NCI-H2107 (cell line): Measurements from ENCODE around the gene EFEMP2.

ENCODE experiments used
- DNase-seq: peaks from one replicate; lab custom pipeline; 2025; lab: John Stamatoyannopoulos, UW

Gene EFEMP2

DNA sequence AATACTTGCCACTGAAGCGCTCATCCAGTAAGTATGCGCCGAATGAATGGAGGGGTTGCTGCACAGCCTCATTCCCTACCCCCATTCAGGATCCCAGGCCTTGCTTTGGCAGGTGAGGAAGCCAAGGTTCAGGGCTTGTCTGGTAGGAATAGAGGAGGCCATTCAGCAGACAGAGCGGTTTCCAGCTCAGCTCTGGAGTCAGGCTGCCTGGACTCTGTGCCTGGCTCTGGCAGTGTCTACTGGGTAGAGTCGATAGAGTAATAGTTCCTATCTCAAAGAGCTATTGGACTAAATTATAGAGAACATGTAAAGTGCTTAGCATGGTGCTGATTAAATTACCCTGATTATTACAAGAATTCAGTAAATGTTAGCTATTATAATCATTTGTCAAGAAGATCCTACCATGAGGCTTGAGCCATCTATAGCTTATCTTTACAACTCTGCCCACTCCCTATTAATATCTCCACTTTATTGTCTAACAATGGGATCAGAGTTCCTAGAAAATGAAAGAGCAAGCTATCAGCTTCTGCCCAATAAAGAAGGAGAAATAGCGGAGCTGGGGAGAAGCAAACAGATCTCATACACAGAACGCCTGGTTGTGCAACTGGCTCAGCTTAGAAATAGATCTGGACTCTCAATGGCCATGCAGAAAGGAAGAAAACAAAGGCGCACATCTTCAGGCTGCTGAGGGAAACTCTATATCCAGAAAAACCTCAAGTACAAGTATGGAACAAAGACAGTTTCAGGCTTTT is 45.4 kb downstream of the EFEMP2 start:
- no peak for DNase-seq

DNA sequence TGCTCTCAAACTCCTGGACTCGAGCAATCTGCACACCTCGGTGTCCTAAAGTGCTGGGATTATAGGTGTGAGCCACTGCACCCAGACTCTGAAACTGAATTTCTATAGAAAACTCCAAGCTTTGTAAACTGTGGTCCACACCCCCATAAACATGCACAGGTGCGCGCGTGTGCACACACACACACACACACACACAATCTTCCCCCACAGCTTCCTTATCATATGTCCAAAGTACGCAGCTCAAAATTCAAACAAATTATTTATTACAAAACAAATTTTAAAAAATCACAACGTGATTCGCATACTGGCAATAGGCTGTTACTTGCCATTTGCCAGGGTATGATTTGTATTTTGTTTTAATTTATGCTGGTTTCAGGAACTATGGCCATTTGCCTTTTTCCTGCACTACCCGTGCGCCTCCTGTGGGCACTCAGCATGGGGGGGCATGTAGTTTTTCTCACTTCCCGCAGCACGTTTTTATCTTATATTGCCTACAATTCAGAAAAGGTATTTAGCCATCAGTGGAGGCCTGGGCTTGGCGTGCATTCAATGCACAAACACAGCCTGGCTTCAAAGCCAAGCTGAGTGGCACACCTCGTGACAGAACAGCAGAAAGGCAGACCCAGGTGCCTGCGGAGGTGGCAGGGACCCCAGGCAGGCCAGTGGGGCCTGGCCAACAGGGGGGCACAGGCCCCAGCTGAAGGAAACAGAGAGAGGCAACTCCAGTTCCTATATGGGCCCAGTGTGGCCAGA is 49.6 kb downstream of the EFEMP2 start:
- DNase-seq: no peak

DNA sequence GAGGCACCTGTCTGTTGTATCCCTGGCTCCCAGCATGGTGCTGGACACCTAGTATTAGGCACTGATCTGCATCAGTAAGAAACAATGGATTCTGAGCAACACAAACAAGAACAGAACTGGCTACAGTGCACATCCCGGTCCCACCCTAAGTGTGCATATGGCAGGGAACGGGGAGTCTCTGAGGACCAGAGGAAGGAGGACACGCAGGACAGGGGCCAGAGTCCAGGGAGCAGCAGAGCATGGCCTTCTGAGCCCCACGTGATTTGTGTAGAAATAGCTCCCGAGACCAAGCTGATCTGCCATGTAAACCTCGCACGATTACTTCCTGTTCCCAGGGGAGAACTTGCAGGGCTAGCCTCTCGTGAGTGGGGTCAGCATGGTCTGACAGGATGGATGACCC is 51.5 kb downstream of the EFEMP2 start:
- DNase-seq: no peak

DNA sequence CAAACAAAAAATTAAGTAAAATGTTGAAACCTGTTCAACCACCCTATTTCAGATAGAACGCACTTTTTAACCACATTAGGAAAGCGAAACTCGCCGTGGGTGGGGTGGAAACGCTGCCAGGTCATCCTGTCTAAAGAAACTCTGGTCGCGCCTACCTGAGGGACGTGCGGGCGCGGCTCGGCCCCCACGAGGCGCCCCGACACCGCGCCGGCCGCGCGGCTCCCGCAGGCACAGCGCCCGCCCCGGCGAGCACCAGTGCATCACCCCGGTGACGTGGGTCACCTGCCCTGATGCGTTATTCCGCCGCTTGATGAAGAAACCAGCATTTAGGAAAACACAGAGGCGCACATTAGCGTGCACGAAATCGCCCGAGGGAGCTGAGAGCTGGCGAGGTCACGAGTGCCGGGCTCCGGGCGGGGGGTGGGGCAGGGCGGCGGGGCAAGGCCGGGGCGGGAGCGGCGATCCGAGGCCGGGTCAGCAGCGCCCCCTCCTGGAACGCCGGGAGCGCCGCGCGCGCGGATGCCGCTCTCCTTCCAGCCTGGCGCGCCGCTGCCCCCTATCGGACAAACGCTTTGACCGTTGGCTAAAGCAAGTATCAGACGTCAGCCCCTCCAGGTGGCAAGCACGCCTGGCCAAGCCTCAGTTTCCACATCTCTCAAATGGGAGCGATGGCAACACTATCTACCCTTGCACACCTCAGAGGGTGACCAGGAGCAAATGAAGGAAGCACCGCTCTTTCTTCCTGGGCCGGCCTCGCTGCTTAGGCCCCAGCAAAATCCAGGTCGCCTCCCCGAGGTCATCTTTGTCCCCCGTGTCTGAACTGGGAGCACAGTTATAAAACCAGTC is 54.5 kb downstream of the EFEMP2 start:
- DNase-seq: peak; percentile 72

DNA sequence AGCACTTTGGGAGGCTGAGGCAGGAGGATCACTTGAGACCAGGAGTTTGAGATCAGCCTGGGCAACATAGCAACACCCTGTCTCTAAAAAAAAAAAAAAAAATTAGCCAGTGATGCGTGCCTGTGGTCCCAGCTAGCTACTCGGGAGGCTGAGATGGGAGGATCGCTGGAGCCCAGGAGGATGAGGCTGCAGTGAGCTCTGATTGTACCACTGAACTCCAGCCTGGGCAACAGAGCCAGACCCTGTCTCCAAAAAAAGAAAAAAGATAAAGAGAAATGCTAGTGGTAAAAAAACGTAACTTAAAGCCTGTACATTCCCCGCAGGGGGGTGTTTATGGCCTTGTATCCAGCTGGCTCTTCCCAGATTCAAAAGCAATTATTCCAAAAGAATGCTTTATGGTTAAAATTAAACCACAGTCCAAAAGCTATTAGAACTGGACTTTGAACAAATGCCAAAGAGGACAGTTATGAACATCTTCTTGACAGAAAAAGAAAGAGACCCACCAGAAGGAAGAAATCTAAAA is 55.2 kb downstream of the EFEMP2 start:
- DNase-seq: no peak

DNA sequence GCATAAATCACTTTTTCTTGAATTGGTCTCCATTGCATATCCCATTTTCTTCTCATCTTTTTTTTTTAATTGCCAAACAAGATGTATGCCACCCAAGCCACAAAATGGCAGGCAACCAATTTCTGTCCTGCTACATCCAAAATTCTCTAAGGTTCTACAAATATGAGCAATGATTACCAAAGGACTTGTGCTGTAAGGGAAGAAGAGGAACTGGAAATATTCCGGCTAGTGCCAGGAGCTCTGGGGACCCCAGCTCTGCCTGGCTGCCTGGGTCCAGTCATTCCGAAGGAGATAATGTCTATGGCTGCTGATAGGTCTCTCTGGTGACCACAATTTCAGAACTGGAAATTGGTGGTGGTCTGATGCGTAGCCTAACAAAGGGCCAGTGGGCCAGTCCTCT is 55.9 kb downstream of the EFEMP2 start:
- no peak for DNase-seq
